Measurements from ENCODE around the gene USH1G.
"Not testable (repeated sequence)": the region's sequence is repeated elsewhere in the genome, so short reads cannot be mapped to it uniquely, and the experiment has no call there.

The USH1G gene

DNA sequence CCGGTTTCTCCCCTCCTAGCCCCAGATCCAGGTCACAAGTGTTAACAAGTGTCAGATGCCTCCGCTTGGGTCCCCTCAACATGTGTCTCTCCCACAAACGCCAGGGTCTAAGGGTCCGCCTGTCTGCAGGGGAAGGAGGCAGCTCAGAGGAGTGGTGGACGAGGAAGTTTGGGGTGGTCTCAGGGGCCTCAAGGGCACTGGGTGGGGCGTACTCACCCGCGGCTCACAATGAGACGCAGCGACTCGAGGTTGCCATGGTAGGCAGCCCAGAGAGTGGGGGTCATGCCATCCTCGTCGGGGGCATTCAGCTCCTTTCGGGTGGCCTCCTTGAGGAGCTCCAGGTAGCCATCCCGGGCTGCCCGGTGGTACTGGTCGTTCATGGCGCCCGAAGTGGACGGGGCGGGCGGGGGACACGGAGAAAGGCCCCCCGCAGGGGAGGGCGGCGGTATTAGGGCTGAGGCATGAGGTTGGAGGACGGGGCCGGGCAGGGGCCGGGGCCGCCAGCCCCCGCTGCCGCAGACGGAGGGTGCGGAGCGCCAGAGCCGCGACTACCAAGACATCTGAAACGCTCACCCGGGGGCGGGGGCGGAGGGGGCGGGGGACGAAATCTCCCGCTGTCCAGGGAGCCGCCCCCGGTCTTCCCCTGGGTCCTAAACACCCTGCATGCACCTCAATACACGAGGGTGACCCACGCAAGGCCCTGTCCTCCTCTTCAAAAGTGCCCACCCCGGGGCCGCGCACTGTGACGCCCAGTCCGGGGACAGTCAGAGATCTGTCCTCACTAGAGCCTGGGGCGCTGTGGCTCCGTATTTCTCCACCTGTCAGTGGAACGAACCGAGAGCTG lies at the start of gene USH1G:
USH1G (minus strand) TSS at position 562 of the 844 bp plus-strand sequence; CDS start at position 380, 182 bp downstream.
- DNase-seq: no peak

DNA sequence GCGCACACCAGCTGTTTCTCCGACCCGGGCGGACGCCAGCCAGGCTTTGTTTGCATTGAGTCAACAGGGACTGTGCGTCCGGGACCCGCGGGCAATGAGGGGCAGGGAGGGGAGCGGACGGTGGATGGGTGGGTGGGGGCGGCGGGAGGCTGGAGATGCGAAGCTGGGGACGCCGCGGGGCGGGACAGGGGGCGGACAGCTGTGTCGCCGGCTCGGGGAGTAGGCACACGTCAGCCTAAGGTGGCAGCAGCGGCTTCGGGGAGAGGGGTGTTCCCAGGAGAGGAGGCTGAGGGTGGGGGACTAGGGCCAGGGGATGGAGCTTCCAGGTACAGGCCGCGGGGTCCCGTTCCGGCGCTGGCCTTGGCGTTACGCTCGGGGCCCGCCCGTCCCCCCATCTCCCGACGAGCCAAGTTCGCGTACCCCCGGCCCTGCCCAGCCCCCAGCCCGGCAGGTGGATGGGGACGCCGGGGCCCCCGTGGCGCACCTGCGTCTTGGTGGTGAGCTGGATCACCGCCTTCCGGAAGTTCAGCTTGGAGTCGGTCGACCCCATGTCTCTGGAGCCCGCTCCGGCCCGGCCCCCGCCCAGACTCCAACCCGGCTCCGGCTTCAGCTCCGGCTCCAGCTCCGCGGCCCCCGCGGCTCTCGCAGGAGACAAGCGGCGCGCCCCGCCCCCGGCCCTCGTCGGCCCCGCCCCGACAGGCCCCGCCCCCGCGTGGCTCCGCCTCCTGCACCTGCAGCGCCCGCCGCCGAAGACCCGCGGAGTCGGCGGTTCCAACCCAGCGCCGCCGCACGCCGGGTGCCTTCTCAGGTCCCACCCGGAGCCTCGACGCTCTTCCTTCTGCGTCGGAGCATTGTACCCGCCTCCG lies 49.3 kb upstream of the USH1G start, which contains the start of gene HID1:
HID1 (minus strand) TSS at position 653 of the 866 bp plus-strand sequence; CDS start at position 550, 103 bp downstream.
- DNase-seq: peak; percentile 70

DNA sequence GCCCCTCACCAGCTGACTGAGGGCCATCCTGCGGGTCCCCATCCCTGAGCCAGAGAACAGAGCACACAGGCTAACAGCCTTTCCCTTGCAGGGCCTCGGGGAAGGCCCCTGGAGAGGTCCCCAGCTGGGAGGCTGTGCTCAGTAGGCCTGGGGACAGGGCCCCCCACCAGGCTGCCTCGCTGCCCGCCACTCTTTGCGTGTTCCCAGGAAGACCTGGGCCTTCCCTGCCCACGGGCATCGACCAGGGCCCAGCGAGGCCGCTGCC lies 48.7 kb upstream of the USH1G start:
- DNase-seq: no peak

DNA sequence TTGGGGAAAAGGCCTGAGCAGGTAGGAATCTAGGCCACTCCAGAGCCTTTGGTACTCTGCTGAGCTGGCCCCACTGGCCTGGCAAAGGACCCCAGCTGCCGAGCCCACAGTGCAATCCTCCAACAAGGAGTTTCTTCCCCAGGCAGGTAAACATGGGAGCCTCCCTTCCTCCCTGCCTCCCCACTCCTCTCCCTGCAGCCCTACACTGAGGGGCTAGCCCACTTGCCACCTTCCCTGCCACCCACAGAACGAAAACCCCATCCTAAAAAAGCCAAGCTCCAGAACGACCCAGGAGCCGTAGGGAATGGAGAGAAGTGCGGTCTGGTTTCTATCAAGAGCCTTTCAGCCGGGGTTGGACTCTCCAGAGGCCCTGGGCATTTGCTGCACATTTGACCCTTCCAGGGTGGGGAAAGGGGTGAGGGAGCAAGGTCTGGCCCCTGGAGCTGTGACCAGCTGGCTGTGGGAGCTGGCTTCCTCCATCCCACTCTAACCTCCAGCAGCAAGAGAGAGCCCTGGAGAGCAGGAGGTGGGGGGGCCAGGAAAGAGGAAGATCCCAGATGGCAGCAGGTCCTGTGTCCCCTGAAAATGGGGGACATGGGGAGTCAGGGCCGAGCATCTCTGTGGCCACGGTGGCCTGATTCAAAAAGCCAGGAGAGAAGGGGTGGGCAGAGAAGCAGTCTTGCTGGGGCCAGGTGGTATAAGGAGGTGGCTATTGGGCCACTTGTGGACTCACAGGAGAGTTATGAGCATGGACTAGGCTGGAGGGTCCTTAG lies 48.2 kb upstream of the USH1G start:
- DNase-seq: no peak

DNA sequence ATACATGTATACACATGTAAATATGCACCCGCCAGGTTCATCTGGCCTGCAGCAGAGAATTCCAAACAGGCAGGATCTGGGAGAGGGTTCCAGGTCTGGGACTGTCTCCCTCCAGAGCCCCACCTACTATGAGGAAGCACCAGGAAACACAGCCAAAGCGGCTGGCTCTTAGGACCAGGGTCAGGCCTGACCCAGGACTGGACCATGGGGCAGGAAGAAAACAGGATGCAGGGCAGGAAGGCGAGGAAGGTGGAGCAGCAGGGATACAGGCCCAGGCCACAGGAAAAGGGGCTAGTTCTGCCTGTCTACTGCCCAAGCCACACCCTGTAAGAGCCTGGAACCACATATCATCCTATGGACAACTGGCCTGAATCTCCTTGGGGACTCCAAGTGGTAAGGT lies 47.3 kb upstream of the USH1G start:
- no peak for DNase-seq

DNA sequence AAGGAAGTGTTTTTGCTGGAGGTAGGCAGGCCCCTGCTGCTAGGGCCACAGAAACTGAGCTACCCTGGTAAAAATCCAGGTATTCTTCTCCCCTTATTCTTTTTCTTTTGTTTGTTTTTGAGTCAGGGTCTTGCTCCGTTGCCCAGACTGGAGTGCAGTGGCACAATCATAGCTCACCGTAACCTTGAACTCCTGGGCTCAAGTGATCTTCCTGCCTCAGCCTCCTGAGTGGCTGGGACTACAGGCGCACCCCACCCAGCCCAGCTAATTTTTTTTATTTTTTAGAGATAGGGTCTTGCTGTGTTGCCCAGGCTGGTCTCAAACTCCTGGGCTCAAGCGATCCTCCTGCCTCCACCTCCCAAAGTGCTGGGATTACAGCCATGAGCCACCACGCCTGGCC lies 46.4 kb upstream of the USH1G start:
- DNase-seq: not testable (repeated sequence)

DNA sequence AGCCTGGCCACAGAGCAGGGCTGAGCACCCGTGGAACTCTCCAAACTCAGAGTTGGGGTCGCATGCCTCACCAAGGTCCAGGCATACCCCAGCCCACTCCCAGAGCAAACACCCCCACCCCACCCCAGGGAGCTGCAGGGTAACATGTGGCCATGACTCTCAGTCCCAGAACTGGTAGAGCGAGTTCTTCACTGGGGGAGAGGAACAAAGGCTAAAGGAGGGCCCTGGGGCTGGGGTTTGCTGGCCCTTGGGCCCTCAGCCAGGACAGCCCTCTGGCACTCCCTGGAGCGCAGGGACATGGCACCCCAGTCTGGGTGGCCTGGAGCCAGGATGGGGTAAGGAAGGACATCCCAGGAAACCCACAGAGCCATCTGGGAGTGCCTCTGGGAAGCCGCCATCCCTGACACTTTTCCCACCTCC lies 45.3 kb upstream of the USH1G start:
- DNase-seq: no peak

DNA sequence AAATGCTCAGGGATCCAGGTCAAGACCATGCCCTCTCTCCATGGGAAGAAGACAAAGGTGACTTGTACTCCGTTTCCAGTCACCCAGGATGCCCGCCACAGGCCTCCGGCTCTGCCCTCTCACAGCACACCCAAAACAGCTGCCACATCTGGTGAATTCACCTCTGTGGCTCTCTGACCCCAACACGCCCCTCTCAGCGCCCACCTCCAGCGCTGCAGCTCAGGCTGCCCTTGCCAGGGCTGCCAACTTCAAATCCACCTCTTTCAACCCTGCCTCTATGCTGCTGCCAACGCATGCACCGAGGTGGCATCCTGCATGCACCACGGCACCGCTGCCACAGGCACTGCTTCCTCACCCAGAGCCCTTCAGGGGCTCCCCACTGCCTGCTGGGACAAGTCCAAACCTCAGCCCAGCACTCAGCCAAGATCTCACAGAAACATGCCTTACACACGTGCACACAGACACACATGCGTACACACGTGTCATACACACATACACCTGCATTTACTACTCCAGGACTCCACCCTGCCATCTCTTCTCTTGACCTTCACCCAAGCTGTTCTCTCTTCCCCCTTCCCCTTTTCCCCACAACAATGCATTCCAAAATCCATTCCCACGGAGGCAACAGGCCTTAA lies 42.0 kb upstream of the USH1G start:
- no peak for DNase-seq

DNA sequence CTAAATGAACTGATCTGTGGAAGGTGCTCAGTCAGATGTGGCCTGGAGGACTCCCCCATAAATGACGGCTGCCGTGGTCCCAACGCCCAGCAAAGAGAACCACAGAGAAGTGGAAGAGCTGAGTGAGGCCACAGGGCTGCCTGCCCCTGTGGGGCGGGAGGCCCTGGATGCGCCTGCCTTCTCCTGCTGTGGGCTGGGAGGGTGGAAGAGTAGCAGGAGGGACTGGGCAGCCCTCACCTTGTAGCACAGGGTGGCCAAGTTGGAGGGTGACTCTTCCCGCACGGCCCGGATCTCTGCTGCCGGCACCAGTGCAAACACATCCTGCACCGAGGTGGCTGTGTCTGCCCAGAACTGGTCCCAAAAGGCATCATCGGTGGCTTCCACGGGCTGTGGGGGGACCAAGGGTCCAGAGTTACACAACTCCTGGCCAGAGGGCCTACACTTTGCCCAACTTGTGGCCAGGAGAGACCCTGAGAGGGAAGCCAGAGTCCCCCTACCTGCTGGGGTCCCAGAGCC lies 41.2 kb upstream of the USH1G start:
- no peak for DNase-seq

DNA sequence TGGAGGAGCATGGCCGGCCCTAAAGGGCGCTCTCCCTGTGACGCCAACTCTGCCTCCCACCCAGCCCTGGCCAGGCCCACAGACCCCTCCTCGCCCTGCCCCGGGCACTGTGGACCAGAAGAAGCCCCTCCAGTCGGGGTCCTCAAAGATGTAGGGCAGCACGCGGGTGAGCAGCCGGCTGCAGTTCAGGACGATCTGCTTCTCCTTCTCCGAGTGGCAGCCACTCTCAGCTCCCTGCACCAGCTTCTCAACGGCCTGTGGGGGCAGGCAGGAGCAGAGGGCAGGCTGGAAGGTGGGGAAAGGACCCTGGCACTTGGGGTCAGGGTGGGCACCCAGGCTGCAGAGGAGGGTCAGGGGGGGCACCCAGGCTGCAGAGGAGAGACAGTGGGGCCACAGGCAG lies 40.6 kb upstream of the USH1G start:
- no peak for DNase-seq

DNA sequence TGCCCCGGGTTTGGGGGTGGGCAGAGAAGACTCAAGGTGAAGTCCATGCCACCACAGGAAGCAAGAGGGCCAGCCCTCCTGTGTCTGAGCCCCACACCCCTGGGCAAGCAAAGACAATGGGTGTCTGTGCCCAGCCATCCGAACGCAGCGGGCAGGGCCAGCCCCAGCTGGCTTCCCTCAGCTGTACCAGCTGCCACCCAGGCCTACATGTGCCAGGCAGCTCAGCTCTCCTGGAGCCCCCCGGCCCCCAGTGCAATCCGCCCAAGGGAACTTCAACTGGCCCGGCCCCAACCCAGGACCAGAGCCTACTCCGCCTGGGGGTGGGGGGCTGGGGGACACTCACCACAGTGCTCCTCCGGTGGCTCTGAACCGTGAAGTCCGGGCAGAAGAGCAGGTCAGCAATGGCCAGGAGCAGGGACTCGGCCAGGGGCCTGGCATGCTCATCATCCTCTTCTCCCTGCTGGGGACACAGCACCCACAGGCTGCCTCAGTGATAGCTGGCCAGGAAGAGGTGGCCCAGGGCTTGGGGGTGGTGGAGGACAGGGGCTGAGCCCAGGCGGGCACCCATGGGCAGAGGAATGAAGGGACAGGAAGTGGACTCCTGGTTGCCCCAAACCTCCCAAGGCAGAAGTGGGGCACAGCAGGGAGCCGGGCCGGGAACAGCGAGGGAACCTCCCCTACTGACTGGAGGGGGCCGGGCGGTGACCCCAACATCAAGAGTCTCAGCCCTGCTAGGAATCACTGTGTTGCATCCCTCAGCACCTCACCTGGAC lies 39.8 kb upstream of the USH1G start:
- no peak for DNase-seq

DNA sequence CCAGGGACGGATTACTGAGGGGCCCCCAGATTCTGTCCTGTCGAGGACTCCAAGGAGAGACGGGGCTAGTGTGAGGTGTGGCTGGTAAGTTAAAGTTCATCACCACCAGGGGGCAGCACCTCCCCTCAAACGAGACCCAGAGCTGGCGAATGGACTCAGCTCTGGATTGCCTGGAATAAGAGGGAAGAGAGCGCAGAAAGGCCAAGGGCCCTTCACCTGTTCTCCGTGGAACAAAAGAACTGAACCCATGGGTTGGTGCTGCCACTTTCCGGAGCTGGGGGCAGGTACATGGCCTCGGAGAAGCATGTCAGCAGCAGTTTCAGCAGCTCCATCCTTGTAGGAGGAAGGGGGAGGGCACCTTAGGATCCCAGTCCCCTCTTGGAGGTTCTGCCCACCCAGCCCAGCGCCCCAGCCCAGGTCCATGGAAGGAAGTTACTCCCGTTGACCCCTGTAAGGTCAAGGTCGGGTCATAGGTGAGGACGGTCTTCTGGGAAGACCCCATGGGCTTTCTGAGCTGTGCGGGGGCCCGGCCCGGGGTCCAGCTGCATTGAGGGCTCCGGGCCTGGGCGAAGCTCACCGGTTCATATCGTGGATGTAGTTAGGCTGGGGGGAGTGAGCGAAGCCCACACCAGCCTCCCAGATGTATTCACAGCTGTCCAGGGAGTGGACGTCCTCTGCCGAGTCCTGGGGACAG lies 38.7 kb upstream of the USH1G start:
- peak; percentile 90 for DNase-seq

DNA sequence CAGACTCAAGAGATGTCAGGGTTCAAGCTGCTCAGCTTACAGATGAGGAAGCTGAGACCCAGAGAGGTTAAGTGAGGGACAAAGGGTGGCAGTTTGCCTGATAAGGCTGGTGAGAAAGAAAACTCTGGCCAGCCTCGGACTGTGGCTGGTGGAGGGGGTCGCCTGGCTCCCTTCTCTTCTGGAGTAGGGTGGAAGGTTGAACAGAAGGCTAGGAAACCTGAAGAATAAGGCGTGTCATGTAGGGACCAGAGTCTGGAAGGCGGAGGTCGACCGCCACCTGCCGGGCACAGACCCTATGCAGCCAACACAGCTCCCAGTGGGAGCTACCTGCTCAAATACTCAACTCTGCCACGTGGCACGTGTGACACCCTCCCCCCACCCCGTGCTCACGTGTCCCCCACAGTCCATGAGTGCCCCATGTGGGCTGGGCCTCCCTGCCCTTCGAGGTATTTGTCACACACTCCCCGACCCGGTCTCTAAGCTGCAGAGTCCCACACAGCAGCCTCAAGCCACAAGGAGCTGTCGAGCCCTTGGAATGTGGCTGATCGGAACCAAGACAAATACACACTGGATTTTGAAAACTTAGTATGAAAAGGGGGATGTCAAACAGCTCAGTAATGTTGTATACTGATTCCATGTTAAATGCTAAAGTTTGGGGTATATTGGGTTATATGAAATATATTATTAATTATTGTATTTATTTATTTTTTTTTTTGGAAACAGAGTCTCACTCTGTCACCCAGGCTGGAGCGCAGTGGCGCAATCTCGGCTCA lies 37.7 kb upstream of the USH1G start:
- no peak for DNase-seq

DNA sequence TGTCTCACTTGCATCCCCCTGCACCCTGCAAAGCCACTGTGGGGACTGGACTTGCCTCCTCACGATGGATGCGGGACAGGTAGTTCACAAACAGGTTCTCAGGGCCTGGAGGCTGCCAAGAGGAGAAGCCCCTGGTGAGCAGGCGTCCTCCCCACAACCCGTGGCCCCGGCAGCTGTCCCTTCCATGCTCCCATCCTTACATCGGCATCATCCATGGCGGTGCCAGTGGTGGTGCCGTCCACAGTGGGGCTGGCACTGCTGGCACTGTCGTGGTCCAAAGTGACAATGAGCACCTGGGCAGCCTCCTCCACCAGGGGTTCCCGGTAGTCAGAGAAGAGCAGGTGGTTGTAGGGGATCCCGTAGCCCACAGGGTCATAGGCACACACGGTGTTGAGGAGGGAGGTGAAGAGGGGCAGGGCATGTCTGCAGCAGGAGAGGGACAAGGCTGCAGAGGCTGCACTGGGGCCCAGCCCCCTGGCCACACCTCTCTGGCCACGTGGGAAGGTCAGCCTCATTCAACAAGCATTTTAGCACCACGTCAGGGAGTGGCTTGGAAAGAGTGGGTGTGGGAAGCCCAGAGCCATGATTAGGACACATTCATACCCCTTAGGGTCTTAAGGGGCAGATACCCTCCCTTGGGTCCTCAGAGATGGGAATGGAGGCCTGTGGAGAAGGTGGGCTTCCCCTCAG lies 36.9 kb upstream of the USH1G start:
- DNase-seq: no peak

DNA sequence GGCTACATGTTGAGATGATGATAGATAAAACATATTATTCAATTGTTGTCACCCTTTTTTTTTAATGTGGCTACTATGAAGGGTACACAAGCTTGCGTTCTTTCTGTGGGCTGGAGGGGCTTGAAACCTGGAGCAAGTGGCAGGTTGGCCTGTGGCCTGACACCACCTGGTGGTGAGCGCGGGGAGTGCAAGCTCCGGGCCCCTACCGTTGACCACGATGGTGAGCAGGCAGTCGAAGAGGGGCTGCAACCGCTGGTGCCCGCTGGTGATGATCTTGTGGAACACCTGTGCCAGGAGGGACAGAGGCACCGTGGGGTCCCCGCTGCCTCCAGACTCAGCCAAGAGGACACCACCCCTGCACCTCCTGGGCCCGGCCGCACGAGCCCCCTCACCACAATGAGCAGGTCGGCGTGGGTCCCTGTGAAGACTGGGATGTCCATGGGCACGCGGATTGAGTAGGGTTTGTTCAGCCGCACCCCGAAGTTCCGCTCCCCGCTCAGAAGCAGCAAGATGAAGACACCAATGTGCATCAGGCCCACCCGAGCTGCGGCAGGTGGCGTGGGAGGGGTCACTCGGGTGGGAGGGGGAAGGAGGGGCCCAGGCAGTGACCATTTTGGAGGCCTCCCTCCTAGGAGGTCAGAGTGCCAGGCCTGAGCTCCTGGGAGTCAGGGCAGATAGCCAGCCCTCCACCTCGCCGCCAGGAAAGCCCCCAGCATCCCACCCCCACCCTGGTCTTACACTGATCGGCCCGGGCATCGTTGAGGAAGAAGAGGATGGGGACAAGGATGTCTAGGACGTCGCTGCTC lies 35.1 kb upstream of the USH1G start:
- DNase-seq: peak; percentile 89

DNA sequence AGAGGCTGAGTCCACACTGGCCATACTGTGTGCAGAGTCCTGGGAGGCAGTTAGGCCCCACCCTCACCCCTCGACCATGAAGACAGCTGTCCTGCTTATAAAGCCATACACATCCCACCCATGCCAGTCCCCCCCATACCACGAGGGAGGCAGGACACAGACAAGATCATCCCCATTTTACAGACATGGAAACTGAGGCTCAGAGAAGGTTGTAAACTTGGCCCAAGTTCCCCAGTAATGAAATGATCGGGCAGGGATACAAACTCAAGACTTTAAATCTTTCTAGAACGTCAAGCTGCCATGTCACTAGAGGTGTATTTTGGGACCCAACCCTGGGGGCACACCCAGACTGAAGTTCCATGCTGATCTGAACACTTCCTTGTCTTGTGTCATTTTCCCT lies 33.0 kb upstream of the USH1G start:
- no peak for DNase-seq

DNA sequence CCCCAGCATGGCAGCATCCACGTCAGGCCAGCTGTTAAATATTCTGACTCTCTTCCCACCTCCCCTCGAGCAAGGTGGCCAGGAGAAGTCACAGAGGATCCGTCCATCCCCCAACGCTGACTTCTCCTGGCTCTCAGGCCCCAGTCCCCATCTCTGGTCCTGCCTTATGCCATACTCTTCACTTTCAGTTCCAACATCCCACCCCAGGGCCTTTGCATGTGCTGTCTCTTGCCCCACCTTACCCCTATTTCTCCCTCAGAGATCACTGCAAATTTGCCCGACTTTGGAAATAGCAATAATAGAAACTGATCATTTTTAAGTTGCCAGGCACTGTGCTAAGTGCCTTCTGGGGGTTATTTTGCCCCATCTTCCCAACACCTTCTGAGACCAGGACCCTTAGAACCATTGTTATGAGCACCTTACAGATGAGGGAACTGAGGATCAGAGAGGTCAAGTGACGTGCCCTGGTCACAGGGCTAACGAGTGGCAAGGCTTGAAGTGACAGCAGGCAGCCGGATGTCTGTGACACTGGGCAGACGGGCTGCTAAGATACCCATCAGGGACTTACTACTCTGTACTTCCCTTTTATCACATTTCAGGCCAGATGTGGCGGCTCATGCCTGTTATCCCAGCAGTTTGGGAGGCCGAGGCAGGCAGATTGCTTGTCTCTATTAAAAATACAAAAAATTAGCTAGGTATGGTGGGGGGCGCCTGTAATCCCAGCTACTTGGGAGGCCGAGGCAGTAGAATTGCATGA lies 31.8 kb upstream of the USH1G start:
- DNase-seq: no peak

DNA sequence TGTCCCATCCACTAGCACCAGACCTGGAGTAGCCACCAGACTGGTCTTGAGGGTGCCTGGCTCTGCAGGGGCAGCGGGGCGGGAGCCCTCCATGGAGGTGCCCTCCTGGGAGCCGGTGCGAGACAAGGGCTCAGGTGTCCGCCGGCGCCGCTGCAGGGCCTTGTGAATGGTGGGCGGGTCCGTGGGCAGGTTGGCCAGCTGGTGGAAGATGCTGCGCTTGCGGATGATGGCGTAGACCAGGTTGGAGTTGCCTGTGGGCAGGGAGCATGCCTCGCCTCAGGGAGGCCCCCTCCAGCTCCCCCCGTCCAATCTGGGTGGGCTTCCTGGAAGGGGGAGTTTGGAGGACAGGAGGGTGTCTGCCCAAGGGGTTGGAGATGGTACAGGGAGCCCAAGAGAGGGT lies 31.1 kb upstream of the USH1G start:
- DNase-seq: no peak
